HepG2 (cell line): ENCODE data around the gene SLX4. TPM values are rescaled to one million over a fixed set of nuclear protein-coding genes. Genes with fewer than 3 reads are reported as not detected.

Experiments used
- BCL3 ChIP-seq: sonication (generic); formaldehyde crosslinking; IDR thresholded peaks from 2 replicates; pipeline ENCODE4 v1.5.1; 2020; ENCODE audit warnings: mild to moderate bottlenecking, missing genetic modification reagents, moderate library complexity
- CBX5 ChIP-seq: sonication (generic); formaldehyde crosslinking; IDR thresholded peaks from 2 replicates; pipeline ENCODE4 v1.4.0; 2020; ENCODE audit warnings: missing genetic modification reagents, borderline replicate concordance
- EED ChIP-seq: sonication (generic); formaldehyde crosslinking; IDR thresholded peaks from 2 replicates; pipeline ENCODE4 v1.5.0; 2020; ENCODE audit warnings: mild to moderate bottlenecking, missing genetic modification reagents
- FOXC1 ChIP-seq: sonication (generic); formaldehyde crosslinking; IDR thresholded peaks from 2 replicates; pipeline ENCODE4 v1.8.0; 2022; ENCODE audit warnings: mild to moderate bottlenecking, missing genetic modification reagents, borderline replicate concordance
- ISX ChIP-seq: sonication (generic); formaldehyde crosslinking; conservative IDR thresholded peaks from 2 replicates; pipeline ENCODE4 v1.5.0; 2020; ENCODE audit warnings: missing genetic modification reagents
- JUNB ChIP-seq: sonication (generic); formaldehyde crosslinking; IDR thresholded peaks from 2 replicates; pipeline ENCODE4 v1.8.0; 2022; ENCODE audit warnings: missing genetic modification reagents, mild to moderate bottlenecking, borderline replicate concordance
- KDM5A ChIP-seq: fragments of 200-600 bp; sonication (generic); IDR thresholded peaks from 2 replicates; pipeline ENCODE4 v1.7.0; 2018; ENCODE audit warnings: antibody characterized with exemption, mild to moderate bottlenecking, low read length, borderline replicate concordance
- MZF1 ChIP-seq: sonication (generic); formaldehyde crosslinking; IDR thresholded peaks from 2 replicates; pipeline ENCODE4 v1.8.1; 2023; ENCODE audit warnings: mild to moderate bottlenecking, missing genetic modification reagents, borderline replicate concordance
- NR2F6 ChIP-seq, 2 experiments: IDR thresholded peaks; 2 replicates each; pipeline ENCODE4 v1.6.1; 2016; ENCODE audit warnings: antibody characterized with exemption in 1 of 2, mild to moderate bottlenecking in 1 of 2
- PHF5A ChIP-seq: IDR thresholded peaks from one replicate; pipeline ENCODE4 v1.6.1; 2018; ENCODE audit warnings: low read depth, missing genetic modification reagents; ENCODE audit not compliant: unreplicated experiment
- RAD21 ChIP-seq: fragments of 450-650 bp; formaldehyde crosslinking; IDR thresholded peaks from 2 replicates; pipeline ENCODE4 v1.5.0; 2020; ENCODE audit warnings: mild to moderate bottlenecking
- SMARCE1 ChIP-seq: fragments of 450-650 bp; IDR thresholded peaks from 2 replicates; pipeline ENCODE4 v1.6.1; 2017; ENCODE audit warnings: borderline replicate concordance
- SNRNP70 ChIP-seq: fragments of 200-400 bp; formaldehyde crosslinking; IDR thresholded peaks from 2 replicates; pipeline ENCODE4 v1.6.1; 2017; ENCODE audit warnings: mild to moderate bottlenecking, low read depth, low read length, moderate library complexity
- SP5 ChIP-seq: IDR thresholded peaks from 2 replicates; pipeline ENCODE4 v1.6.1; 2016; ENCODE audit warnings: low read depth, borderline replicate concordance
- TARDBP ChIP-seq: sonication (generic); formaldehyde crosslinking; IDR thresholded peaks from 2 replicates; pipeline ENCODE4 v1.8.0; 2022; ENCODE audit warnings: mild to moderate bottlenecking, missing genetic modification reagents
- TCF7 ChIP-seq: sonication (generic); IDR thresholded peaks from 2 replicates; pipeline ENCODE4 v1.6.1; 2016; ENCODE audit warnings: antibody characterized with exemption, low read depth
- TEAD2 ChIP-seq: sonication (generic); formaldehyde crosslinking; IDR thresholded peaks from 2 replicates; pipeline ENCODE4 v1.9.0; 2021; ENCODE audit warnings: missing genetic modification reagents
- ZBTB3 ChIP-seq: sonication (generic); formaldehyde crosslinking; IDR thresholded peaks from 2 replicates; pipeline ENCODE4 v1.4.0; 2020; ENCODE audit warnings: low read depth, mild to moderate bottlenecking, moderate library complexity, missing genetic modification reagents, borderline replicate concordance
- ZNF124 ChIP-seq: sonication (generic); formaldehyde crosslinking; IDR thresholded peaks from 2 replicates; pipeline ENCODE4 v1.4.0; 2020; ENCODE audit warnings: missing genetic modification reagents
- ZNF207 ChIP-seq: fragments of 450-650 bp; IDR thresholded peaks from 2 replicates; pipeline ENCODE4 v1.6.1; 2016; ENCODE audit warnings: antibody characterized with exemption, borderline replicate concordance
- ZNF33A ChIP-seq: sonication (generic); formaldehyde crosslinking; IDR thresholded peaks from 2 replicates; pipeline ENCODE4 v1.5.1; 2020; ENCODE audit warnings: missing genetic modification reagents, mild to moderate bottlenecking, moderate library complexity, borderline replicate concordance
- ZNF33B ChIP-seq: sonication (generic); formaldehyde crosslinking; IDR thresholded peaks from 2 replicates; pipeline ENCODE4 v1.5.1; 2020; ENCODE audit warnings: mild to moderate bottlenecking, missing genetic modification reagents
- ZNF407 ChIP-seq: sonication (generic); formaldehyde crosslinking; IDR thresholded peaks from one replicate; pipeline ENCODE4 v1.5.1; 2020; ENCODE audit warnings: mild to moderate bottlenecking, missing genetic modification reagents; ENCODE audit errors: not compliant biosample characterization
- ZNF775 ChIP-seq: sonication (generic); formaldehyde crosslinking; IDR thresholded peaks from 2 replicates; pipeline ENCODE4 v1.4.0; 2020; ENCODE audit warnings: missing genetic modification reagents, mild to moderate bottlenecking, moderate library complexity, borderline replicate concordance
- polyA plus RNA-seq, 8 experiments: library from polyadenylated mRNA; depleted of rRNA in 3 of 8; stranded (reverse) in 7 of 8; unstranded in 1 of 8; fragments of >200 nt; fragmentation: Illumina TruSeq in 4 of 8; extraction: Trizol in 4 of 8; gene quantifications; 2 replicates each; pipeline versions ENCODE4 v1.2.1 to v1.2.3, GENCODE V29; 2011 to 2016; ENCODE audit warnings: low read depth in 4 of 8, missing spikeins in 1 of 8, mixed read lengths in 1 of 8; ENCODE audit not compliant: insufficient read depth in 1 of 8
- total RNA-seq, 5 experiments: library from RNA; depleted of rRNA; stranded (reverse); fragments of >200 nt; fragmentation: Illumina TruSeq; extraction: Trizol; gene quantifications; 2 replicates each; pipeline ENCODE4 v1.2.3, GENCODE V29; 2016; ENCODE audit warnings: low read depth in 1 of 5

SLX4 gene
- total and polyA plus RNA-seq, 2 of the 13 experiments (the other 11 are each of a cell fraction or from before 2014, with no cell fraction given), result 1.1 to 3.6 TPM

GRCh38 chr16:3640207-3640606 is 28.8 kb upstream of the SLX4 start (continued):
- peak; percentile 49 for TF ChIP-seq SP5 (CRISPR knock-in tag)
- no peak for TF ChIP-seq KDM5A
- TF ChIP-seq MZF1 (CRISPR knock-in tag), result no peak
- no peak for TF ChIP-seq FOXC1
- no peak for TF ChIP-seq SMARCE1
- TF ChIP-seq ZNF124, result no peak
- TF ChIP-seq TCF7, result no peak
- no peak for TF ChIP-seq ZBTB3
- TF ChIP-seq EED, result no peak
- TF ChIP-seq CBX5, result no peak
- no peak for TF ChIP-seq JUNB (CRISPR knock-in tag)
- TF ChIP-seq TEAD2, result no peak
- no peak for TF ChIP-seq ZNF33B
- no peak for TF ChIP-seq ZNF407 (CRISPR knock-in tag)
- TF ChIP-seq NR2F6 (IDR thresholded peaks at IDR 0.05), result no peak
- 0 out of 2 replicates have a peak, but pooled peaks have one; percentile 14 for TF ChIP-seq NR2F6 (CRISPR knock-in tag; IDR thresholded peaks at IDR 0.05)
- TF ChIP-seq ZNF33A, result no peak
- no peak for TF ChIP-seq ISX (CRISPR knock-in tag)
- no peak for TF ChIP-seq TARDBP (CRISPR knock-in tag)
- TF ChIP-seq SNRNP70, result no peak
- no peak for TF ChIP-seq ZNF207
- TF ChIP-seq ZNF775, result no peak
- no peak for TF ChIP-seq BCL3 (CRISPR knock-in tag)
- 0 out of 2 replicates have a peak, but pooled peaks have one; percentile 8 for TF ChIP-seq RAD21 (CRISPR knock-in tag)
- TF ChIP-seq PHF5A (CRISPR knock-in tag), result no peak
